A673 (cell line): Measurements from ENCODE around the gene CFAP92. TPM values are rescaled to one million over a fixed set of nuclear protein-coding genes. Genes with fewer than 3 reads are reported as not detected.
"Not testable (repeated sequence)": the region's sequence is repeated elsewhere in the genome, so short reads cannot be mapped to it uniquely, and the experiment has no call there.

Experiments used
- BruUV-seq: library from RNA; stranded (reverse); fragments of 400-500 nt; replicated peaks from 2 replicates; lab custom pipeline; 2021; lab: Mats Ljungman, UMichigan
- CTCF ChIA-PET: fragments of 300-600 bp; sonication (Branson Sonifier 250); formaldehyde crosslinking; loops from one replicate; lab custom pipeline; 2022; ENCODE audit warnings: antibody characterized with exemption; lab: Charles Lee
- POLR2A ChIA-PET: fragments of 300-600 bp; sonication (Branson Sonifier 250); formaldehyde crosslinking; loops from one replicate; lab custom pipeline; 2022; ENCODE audit warnings: antibody characterized with exemption; ENCODE audit not compliant: low non-redundant PET; lab: Charles Lee
- DNase-seq: peaks from one replicate; pipeline ENCODE4 v3.0.0-alpha.2; 2015; ENCODE audit warnings: low spot score
- H3K27ac ChIP-seq: fragments of 200-600 bp; sonication (generic); 2 replicates; pipeline ENCODE4 v1.5.1; 2016; ENCODE audit warnings: mixed run types, low read depth, mild to moderate bottlenecking, mixed read lengths, antibody characterized with exemption, low read length; ENCODE audit not compliant: poor library complexity, severe bottlenecking
- H3K27me3 ChIP-seq: fragments of 200-600 bp; sonication (generic); replicated peaks from 2 replicates; pipeline ENCODE4 v1.6.1; 2017; ENCODE audit warnings: mixed run types, low read depth, mild to moderate bottlenecking, mixed read lengths, antibody characterized with exemption, low read length; ENCODE audit not compliant: insufficient read depth, poor library complexity
- H3K36me3 ChIP-seq: fragments of 200-600 bp; sonication (generic); 2 replicates; pipeline ENCODE4 v1.6.1; 2016; ENCODE audit warnings: mixed run types, mild to moderate bottlenecking, mixed read lengths, antibody characterized with exemption, low read length; ENCODE audit not compliant: insufficient read depth, poor library complexity, severe bottlenecking
- H3K4me1 ChIP-seq: fragments of 200-600 bp; sonication (generic); 2 replicates; pipeline ENCODE4 v1.6.1; 2017; ENCODE audit warnings: mixed run types, mild to moderate bottlenecking, mixed read lengths, antibody characterized with exemption, low read length; ENCODE audit not compliant: insufficient read depth, poor library complexity, severe bottlenecking
- H3K4me3 ChIP-seq: fragments of 200-600 bp; sonication (generic); 2 replicates; pipeline ENCODE4 v1.5.1; 2016; ENCODE audit warnings: low read depth, mixed run types, mild to moderate bottlenecking, mixed read lengths, low read length; ENCODE audit not compliant: poor library complexity, severe bottlenecking
- H3K9me3 ChIP-seq: fragments of 200-600 bp; sonication (generic); 2 replicates; pipeline ENCODE4 v1.6.1; 2016; ENCODE audit warnings: mixed run types, low read depth, mild to moderate bottlenecking, mixed read lengths, antibody characterized with exemption, low read length; ENCODE audit not compliant: poor library complexity, severe bottlenecking
- CTCF ChIP-seq: fragments of 300-800, 200-600 bp; sonication (generic); conservative IDR thresholded peaks from 2 replicates; pipeline ENCODE4 v1.5.1; 2017; ENCODE audit warnings: low read depth, mild to moderate bottlenecking, antibody characterized with exemption, low read length, moderate library complexity, mixed read lengths
- EZH2 ChIP-seq: fragments of 200-600 bp; sonication (generic); IDR thresholded peaks from 2 replicates; pipeline ENCODE4 v1.6.1; 2017; ENCODE audit warnings: borderline replicate concordance, low read depth, mild to moderate bottlenecking, mixed read lengths, antibody characterized with exemption, low read length; ENCODE audit not compliant: poor library complexity, severe bottlenecking
- intact Hi-C: fragments of 100-400 bp; cut with micrococcal nuclease; formaldehyde crosslinking; loops from one replicate; pipeline ENCODE4 v1.10.0; 2022; ENCODE audit not compliant: unreplicated experiment
- total RNA-seq: library from RNA; stranded (reverse); gene quantifications from 2 replicates; pipeline ENCODE4 v1.2.3, GENCODE V29; 2021

Gene CFAP92
- total RNA-seq, 1 experiment from 2014 or later = not detected

GRCh38 chr3:128867200-128868125 is 126.4 kb downstream of the CFAP92 start:
- H3K4me3 ChIP-seq = no peak overlapping the region
- ChIA-PET CTCF (no interaction called here), POLR2A (no interaction called here)
- no peak for DNase-seq
- H3K27me3 ChIP-seq = no peaks in the 10 kb centered on the region
- H3K9me3 ChIP-seq = no peaks in the 10 kb centered on the region
- peaks cover 4% of the 10 kb centered on the region for H3K4me1 ChIP-seq
- no TSS peak for BruUV-seq
- intact Hi-C loops = no loop called here
- no peak overlapping the region for H3K27ac ChIP-seq
- no peaks in the 10 kb centered on the region for H3K36me3 ChIP-seq
- no peak for TF ChIP-seq CTCF

DNA sequence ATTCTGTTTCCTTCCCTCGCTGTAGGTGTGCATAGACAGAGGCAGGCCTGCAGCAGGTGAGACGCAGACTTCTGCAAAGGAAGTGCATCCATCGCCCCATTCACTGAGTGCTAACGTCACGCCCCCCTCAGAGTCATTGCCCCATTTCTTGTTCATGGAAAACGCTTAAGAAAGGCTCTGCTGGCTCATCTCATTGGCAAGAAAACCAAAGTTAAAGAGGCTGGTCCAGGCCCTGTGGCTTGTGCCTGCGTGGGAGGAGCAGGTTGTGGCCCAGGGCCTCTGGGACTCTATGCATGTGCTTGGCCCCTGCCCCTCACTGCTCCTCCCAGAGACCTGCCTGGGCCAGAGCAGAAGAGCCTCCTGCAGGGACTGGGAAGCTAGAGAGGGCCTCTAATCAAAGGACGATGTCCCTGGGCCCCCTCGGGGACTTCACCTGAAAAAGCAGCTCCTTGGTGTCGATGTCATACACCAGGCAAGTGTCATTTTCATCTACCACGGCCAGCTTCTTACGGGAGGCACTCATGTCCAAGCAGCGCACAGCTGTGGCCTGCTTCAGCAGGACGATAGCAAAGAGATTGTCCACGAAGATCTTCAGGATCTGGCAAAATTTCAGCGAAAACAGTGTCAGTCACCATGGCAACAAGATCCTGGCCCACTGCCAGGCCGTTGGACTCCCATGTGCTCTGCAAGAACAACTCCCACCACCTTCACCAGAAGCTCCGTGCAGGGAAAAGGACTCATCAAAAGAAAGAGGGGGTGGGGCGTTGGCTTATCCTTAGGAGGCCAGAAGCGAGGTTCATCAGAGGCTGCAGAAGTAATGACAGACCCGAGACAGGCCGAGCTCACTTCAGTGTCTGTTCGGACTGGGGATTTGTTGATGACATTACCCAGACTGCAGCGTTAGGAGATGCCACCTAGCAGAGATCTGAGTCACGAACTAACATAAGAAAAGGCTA is 128.7 kb downstream of the CFAP92 start:
- BruUV-seq, H3K9me3 ChIP-seq, H3K4me1 ChIP-seq, H3K27me3 ChIP-seq, CTCF ChIA-PET, POLR2A ChIA-PET, H3K4me3 ChIP-seq, H3K36me3 ChIP-seq, H3K27ac ChIP-seq, intact Hi-C loops: not testable (repeated sequence)
- peak; percentile 35 for DNase-seq

DNA sequence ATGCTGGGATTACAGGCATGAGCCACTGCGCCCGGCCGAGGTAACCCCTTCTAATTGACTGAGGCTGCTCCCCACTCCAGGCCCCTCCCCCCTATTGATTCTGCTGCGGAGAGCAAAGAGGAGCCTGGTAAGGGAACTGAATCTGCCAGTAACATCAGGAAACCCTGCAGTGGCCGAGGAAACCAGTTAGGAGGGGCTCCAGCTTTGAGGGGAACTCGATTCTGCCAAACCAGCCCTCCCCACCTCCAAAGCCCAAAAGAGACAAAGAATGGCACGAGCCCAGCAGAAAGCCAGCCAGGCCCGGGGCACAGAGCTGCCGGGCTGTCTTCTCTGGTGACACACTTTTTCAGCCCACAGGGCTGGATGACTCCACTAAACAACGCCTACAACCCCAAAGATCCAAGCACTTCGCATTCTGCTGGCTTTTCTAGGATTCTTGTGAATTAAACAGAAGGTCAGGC is 129.5 kb downstream of the CFAP92 start:
- TF ChIP-seq EZH2 (no peak), CTCF (no peak)
- intact Hi-C loops = no loop called here
- Histone ChIP-seq H3K27ac (no peak overlapping the region), H3K27me3 (no peaks in the 10 kb centered on the region), H3K9me3 (peaks cover 9% of the 10 kb centered on the region), H3K4me1 (peaks cover 4% of the 10 kb centered on the region), H3K4me3 (no peak overlapping the region), H3K36me3 (no peaks in the 10 kb centered on the region)
- no TSS peak for BruUV-seq
- CTCF ChIA-PET = no interaction called here
- no peak for DNase-seq
- POLR2A ChIA-PET = no interaction called here
